Ishikawa (cell line): ENCODE results near the gene RNF149.

ENCODE experiments used
- CEBPB ChIP-seq: IDR thresholded peaks from 2 replicates; pipeline ENCODE4 v1.6.1; 2012
- EP300 ChIP-seq: IDR thresholded peaks from 2 replicates; pipeline ENCODE4 v1.6.1; 2012; ENCODE audit warnings: borderline replicate concordance
- RAD21 ChIP-seq: IDR thresholded peaks from 2 replicates; pipeline ENCODE4 v1.6.1; 2012; ENCODE audit warnings: low read depth
- REST ChIP-seq: IDR thresholded peaks from 2 replicates; pipeline ENCODE4 v1.6.1; 2012; ENCODE audit warnings: low read depth, mild to moderate bottlenecking

- TF ChIP-seq RAD21 = no peak
- no peak for TF ChIP-seq REST
- no peak for TF ChIP-seq CEBPB
- TF ChIP-seq EP300 = no peak
These were observed 36.3 kb downstream of the RNF149 start for GRCh38 chr2:101272045-101272784.
